HG03064 (cell line): Measurements from ENCODE around the gene ACVR2A.

Experiments
- ATAC-seq: cut with Tn5 transposase; IDR thresholded peaks from one replicate; pipeline ENCODE4 v1.9.1; 2021; ENCODE audit warnings: low read depth; ENCODE audit not compliant: unreplicated experiment

ACVR2A gene

GRCh38 chr2:147854557-147855134, 9.8 kb downstream of the ACVR2A start:
- ATAC-seq = no peak

- no peak for ATAC-seq
Observed at GRCh38 chr2:147855316-147855715, 10.5 kb downstream of the ACVR2A start.

DNA sequence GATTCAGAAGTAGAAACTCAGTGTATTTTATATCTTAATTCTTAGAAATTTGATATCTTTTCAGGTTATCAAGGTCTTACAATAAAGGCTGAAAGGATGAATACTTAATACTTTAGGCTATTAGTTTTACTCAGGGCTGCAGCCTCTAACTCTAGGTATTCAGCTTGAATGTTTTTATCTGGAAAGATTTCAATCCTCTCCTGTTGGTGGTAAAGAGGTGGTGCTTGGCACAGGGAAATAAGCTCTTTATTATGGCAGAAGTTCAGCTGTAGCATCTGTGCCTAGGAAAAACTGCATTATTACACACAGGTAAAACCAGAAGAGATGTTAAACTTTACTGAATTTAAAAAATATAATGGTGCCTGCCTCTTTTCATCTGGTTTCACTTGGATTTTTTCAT, 11.1 kb downstream of the ACVR2A start:
- ATAC-seq = no peak

DNA sequence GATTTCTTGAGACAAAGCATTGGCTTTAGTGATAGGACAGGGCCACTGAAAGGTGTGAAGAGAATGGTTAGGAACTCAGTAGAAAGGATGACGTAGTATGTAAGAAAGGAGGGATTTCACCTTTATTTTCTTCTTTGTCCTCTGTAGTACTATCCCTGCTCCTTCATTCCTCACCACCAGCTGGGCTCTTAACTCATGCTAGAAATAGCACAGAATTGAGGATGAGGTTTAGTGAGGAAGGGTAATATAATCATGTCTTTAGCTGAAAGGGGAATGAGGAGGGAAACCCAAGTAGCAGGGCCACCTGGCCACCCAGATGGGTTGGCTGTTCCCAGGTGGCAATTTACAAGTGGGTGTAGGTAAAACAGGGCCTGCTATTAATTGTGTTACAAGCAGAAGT, 15.2 kb downstream of the ACVR2A start:
- no peak for ATAC-seq

DNA sequence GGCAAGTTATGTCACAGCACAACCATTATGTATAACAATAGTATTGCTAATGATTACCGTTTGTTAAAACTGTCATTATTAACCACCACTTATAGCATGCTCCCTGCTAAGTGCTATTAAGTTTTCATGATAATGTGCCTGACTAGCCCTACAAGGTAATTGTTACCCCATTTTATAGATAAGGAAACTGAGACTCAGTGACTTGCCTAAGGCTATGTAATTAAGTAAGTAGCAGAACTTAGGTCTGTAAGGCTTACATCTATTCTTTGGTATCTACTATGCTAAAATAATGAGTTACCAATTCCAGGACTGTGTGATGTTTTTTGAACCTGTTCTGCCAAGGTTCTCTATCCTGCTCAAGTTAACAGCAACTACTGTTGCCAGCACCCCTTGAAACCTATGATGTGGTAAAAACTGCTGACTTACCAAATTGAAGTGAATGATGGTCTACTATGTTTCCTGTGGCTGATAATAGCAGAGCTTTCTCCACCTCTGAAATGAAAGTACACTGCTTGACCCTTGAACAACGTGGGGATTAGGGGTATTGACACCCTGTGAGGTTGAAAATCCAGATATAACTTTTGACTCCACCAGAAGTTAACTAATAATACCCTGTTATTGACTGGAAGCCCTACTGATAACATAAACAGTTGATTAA, 18.2 kb downstream of the ACVR2A start:
- ATAC-seq = no peak

DNA sequence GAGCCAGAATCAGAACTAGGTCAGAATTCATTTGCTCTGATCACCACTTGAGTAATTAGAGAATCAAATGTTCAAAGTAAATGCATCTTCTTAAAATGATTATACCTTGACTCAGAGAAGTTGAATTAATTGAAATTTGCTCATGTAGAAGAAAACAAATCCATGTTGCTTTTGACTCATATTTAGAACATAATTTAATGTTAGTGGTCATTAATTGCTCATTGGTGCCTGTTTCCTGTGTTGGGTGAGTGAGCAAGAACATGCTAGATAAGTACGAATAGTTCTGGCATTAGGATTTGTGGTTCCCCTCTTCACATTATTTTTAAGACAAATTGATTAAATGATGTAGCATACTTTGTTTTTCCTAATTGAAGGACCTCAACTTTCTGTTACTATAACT, 19.0 kb downstream of the ACVR2A start:
- ATAC-seq = no peak

DNA sequence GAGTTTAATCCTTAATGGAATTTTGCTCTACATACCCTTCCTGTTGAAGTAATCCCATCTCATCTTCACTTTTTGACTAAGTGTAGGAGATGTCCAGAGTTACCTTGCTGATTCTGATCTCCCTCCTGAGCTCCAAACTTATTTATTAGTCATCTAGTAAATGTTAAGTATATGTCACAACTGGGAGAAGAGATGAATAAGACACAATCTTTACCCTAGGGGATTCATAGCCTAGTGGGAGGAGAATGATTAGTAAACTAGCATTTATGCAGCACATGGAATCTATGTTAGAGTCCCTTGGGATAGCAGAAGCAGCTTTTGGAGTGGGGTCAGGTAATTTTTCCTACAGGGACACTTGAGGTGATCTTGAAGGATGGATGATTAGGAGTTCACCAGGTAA, 20.7 kb downstream of the ACVR2A start:
- ATAC-seq = no peak

- ATAC-seq = no peak
Observed at GRCh38 chr2:147867050-147867449, 22.2 kb downstream of the ACVR2A start.

GRCh38 chr2:147869934-147870333, 25.1 kb downstream of the ACVR2A start:
- ATAC-seq = no peak

- no peak for ATAC-seq
Observed at GRCh38 chr2:147872967-147873366, 28.1 kb downstream of the ACVR2A start.

DNA sequence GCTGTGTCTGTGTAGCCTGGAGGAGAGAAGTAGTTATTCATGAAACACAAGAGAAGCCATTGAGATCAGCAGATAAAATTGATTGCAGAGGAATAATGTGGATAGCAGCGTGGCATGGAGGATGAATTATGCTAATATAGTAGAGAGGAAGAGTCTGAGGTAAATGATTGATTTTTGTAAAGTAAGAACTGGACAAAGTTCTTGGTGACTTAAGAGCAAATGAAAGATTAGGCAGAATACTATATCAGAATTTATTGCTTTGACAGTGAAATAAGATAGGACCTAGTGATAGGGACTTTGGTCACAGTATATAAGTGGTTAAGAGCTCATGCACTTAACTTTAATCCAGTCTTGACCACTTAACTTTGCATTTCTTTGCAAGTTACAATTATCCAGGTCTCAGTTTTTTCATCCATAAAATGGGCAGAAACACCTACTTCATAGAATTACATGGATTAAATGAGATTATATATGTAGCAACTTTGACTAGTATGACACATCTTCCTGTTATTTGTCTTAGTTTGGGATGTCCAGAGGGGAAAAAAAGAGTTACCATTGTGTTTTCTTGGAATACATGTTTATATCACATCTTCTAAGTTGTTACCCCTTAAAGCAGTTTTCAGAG, 29.1 kb downstream of the ACVR2A start:
- no peak for ATAC-seq

DNA sequence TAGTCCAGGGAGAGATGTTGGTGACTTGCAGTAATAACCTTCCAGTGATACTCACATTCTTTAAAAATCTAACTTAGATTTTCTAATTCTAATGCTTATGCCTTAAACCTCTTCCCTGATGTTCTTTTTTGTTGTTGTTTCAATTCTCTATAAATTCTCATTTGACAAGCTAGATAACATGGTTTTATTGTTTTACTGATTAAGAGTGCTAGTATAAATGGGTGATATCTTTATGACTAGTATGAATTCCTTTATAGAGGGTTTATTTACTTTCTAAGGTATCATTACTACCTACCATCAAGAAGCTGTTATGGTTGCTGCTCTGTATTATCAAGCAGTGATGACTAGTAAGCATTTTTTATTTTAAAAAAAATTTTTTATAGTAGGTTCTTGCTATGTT, 35.0 kb downstream of the ACVR2A start:
- ATAC-seq = no peak

- ATAC-seq = no peak
Observed at GRCh38 chr2:147882631-147883030, 37.8 kb downstream of the ACVR2A start.

DNA sequence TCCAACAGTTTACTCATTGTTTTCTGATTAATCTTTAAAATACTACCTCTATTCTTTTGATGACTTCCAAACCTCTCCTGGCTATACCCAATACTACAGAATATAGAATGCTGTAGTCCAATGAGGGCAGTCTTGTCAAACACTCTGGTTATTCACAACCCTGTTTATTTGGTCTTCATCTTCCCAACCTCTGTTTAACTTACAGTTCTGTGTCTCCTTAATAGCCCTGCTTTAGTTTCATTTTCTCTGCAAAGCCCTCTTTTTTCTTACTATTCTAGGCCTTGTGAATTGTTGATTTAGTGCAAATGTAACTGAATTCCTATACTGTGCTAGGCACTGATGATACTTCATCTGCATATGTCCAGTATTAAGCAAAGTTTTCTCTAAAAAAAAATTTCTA, 40.0 kb downstream of the ACVR2A start:
- no peak for ATAC-seq

DNA sequence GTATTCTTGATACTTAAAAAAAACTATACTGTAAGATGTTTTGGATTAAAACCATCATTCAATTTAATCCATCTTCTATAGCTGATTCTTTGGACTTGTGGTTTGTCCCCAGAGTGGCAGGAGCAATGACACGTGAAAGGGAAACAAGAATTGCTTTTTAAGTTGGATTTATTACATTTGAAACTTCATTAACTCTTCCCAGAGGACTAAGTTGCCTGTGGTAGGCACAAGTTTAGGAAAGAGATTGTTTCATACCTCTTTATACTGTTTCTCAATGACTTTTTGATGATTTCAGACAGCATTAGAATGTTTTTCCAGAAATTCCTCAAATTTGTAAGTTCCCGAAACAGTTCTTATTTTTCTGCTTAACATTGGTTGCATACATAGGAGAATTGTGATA, 41.3 kb downstream of the ACVR2A start:
- ATAC-seq = no peak

DNA sequence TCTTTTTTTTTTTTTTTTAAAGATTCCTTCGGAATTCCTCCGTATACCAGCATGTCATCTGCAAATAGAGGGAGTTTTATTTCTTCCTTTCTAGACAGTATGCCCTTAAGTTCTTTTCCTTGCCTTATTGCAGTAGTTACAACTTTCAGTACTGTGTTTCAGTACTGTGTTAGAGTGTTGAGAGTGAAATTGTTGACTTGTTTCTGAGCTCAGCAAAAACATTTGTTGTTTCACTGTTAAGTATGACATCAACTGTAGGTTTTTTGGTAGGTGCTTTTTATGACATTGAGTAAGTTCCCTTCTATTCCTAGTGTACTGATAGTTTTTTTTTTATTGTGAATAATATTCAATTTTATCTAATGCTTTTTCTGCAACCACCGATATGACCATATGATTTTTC, 43.9 kb downstream of the ACVR2A start:
- no peak for ATAC-seq

DNA sequence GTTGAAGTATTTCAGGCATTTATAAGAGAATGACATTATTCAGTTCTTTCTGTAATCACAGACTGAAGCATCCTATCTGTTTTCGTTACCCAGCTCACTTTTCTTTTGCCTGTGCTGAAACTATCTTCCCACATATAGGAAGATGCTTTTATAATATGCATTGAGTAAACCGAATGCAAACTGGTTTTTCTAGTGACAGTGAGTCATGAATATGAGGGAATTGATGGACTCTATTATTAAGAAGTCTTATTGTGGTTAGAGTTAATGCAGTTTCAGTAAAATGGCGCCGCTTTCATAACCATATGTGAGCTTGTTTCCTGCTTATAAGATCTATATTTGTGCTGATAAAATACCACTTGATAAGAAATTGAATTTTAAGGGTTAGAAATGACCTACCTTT, 59.2 kb downstream of the ACVR2A start:
- no peak for ATAC-seq

DNA sequence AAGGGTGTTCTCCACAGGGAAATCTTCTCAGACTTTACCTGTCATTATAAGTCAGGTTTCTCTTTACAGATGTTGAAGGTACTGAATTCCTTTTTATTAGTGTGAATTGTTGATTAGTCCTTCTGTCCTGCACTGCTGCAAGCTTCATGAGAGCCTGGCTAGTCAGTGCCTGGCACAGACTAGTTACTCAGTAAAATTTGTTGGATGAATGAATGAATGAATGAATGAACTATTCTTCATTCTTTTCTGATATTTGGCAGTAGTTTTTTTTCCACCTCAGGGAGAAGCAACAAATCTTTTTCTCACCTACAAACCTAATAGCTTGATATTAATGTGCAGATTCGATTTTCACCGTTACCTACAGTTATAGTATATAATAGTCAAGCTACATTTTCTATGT, 64.3 kb downstream of the ACVR2A start:
- no peak for ATAC-seq

DNA sequence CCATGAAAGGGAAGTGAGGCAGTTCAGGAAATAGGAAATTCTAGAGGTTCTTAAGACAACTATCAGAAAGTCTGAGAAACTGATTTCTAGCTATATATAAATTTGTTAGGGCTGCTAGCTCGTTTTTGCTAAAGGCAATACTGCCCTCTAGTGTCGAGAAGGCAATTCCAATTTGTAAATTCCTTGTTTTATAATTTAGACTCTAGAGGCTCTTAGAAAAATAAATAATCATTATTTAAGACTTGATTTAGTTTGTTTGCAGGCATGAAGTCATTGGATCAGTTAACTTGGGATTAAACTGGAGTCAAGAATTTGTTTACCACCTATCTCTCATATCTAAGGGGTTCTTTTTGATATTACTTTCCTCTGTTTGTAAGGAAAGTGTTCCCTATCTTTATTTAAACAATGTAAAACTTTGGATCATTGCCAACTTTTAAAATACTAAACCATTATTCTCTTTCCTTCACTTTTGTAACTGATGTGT, 66.2 kb downstream of the ACVR2A start:
- ATAC-seq = no peak

DNA sequence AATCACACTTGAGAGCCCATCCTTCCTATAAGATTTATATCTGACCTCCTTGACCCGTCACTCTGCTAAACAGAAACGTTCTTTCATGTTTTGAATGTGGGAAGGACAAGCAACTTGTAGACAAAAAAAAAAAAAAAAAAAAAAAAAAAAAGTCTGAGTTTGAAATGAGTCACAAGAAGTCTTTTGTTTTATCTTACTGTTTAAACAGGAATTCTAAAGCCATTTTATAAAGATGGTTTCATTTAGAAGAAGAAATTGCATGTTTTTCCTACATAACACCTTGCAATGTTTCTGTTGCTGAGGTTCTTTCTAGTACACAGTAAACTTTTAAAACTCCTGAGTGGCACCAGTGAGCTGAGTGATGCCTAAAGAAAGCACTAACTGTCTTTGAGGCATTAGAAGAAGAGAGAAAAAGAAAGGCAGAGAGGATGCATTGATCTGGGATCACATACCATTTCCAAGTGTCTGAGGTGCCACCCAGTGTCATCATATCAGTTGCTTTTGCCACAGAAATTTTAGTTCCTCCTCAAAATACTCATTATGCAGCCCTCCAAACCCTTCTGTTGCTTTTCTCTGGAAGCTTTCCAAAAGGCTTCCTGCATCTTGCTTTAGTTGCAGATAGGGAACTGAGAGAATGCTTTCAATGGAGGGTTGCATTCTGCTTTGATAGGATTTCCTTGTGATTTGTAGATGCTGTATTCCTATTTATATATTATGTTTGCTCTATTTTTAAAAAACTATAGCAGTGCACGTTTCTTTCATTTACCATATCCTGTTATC, 69.1 kb downstream of the ACVR2A start:
- no peak for ATAC-seq

DNA sequence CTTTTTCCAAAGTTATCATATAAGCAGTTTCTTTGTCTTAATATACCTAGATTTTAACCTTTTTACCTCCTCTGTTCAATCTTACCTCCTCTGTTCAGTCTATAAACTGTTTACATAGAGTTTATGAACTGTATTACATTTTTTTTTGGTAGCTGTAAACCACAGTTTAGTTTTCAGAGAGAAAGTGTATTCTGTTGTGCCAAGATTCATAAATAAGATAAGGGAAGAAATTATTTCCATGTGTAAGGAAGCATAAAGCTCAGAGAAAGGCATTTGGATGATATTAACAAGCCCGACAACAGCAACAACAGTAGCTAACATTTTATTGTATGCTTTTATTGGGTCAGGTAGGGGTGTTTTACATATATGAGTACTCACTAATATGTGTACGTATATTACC, 71.2 kb downstream of the ACVR2A start:
- no peak for ATAC-seq
